AG04449 (cell line): ENCODE data around the gene ACSL1.

Source experiments
- CTCF ChIA-PET: fragments of 350-600 bp; formaldehyde crosslinking; extraction: SDS; loops from one replicate; lab custom pipeline; 2021; ENCODE audit warnings: antibody characterized with exemption; lab: Yijun Ruan, JAX
- POLR2A ChIA-PET: fragments of 400-600, 350-600 bp; formaldehyde crosslinking; extraction: SDS; loops from one replicate; lab custom pipeline; 2020; ENCODE audit warnings: antibody characterized with exemption, inconsistent platforms; lab: Yijun Ruan, JAX
- DNase-seq: peaks from one replicate; pipeline ENCODE4 v3.0.0-alpha.2; 2010; ENCODE audit warnings: low read depth, low spot score
- H3K4me3 ChIP-seq: 2 replicates; pipeline ENCODE4 v1.5.1; 2011; ENCODE audit warnings: low read depth, mild to moderate bottlenecking, control low read depth, low read length
- CTCF ChIP-seq: IDR thresholded peaks from one replicate; pipeline ENCODE4 v1.5.1; 2011; ENCODE audit warnings: mild to moderate bottlenecking, moderate library complexity, low read length, control low read depth, inconsistent platforms; ENCODE audit not compliant: insufficient read depth; ENCODE audit errors: missing control alignments

ACSL1 gene

GRCh38 chr4:184756399-184756798 lies 69.4 kb downstream of the ACSL1 start:
- DNase-seq, result no peak
- no peak for TF ChIP-seq CTCF
- ChIA-PET POLR2A (interaction anchor here (0.7 kb wide), 1 partner anchor 10 kb away, joined by 4 read pairs; no protein-coding TSS in a partner anchor), CTCF (interaction anchor here (5.1 kb wide), 1 partner anchor 10 kb away, joined by 30 read pairs; no protein-coding TSS in a partner anchor)
- H3K4me3 ChIP-seq, result no peak overlapping the region

GRCh38 chr4:184755278-184755677 lies 70.5 kb downstream of the ACSL1 start:
- no peak for TF ChIP-seq CTCF
- no peak for DNase-seq
- no peak overlapping the region for H3K4me3 ChIP-seq
- POLR2A ChIA-PET, result no interaction called here
- CTCF ChIA-PET, result interaction anchor here (5.1 kb wide), 1 partner anchor 9 kb away, joined by 30 read pairs; no protein-coding TSS in a partner anchor

GRCh38 chr4:184752496-184753275 lies 73.1 kb downstream of the ACSL1 start:
- DNase-seq, result no peak
- no peak overlapping the region for H3K4me3 ChIP-seq
- TF ChIP-seq CTCF, result no peak
- ChIA-PET POLR2A (no interaction called here), CTCF (no interaction called here)

GRCh38 chr4:184751585-184751956 lies 74.2 kb downstream of the ACSL1 start:
- CTCF ChIA-PET, result no interaction called here
- H3K4me3 ChIP-seq, result no peak overlapping the region
- no peak for DNase-seq
- TF ChIP-seq CTCF, result no peak
- POLR2A ChIA-PET, result no interaction called here

- CTCF ChIA-PET, result no interaction called here
Observed at GRCh38 chr4:184750926-184751584, 74.7 kb downstream of the ACSL1 start.

More at GRCh38 chr4:184750926-184751584, 74.7 kb downstream of the ACSL1 start:
- H3K4me3 ChIP-seq, result no peak overlapping the region
- TF ChIP-seq CTCF, result no peak
- no peak for DNase-seq
- POLR2A ChIA-PET, result no interaction called here
